Measurements from ENCODE around the gene HNF1A.

Gene HNF1A

DNA sequence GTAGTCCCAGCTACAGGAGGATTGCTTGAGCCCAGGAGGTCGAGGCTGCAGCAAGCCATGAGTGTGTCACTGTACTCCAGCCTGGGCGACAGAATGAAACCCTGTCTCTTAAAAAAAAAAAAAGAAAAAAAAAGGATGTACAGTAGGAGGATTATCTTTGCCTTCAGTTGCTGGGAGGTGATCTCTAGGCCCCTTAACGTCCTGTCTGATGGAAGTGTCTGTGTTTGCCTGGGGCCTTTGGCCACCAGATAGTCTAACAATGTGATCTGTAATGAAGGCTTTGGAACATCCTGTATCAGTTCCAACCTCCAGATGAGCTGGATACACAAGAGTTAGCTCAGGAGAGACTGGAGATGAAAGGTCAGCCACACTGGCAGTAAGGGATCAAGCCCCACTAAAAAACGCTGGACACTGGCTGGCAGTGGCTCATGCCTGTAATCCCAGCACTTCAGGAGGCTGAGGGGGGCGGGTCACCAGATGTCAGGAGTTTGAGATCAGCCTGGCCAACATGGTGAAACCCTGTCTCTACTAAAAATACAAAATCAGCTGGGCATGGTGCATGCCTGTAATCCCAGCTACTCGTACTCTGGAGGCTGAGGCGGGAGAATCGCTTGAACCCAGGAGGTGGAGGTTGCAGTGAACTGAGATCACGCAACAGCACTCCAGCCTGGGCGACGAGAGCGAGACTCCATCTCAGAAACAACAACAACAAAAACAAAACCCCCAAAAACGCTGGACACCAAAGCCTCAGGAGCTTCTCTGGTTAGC, 19.0 kb upstream of the HNF1A start:
- no peak for DNase-seq (ENCODE audit: low read depth)

DNA sequence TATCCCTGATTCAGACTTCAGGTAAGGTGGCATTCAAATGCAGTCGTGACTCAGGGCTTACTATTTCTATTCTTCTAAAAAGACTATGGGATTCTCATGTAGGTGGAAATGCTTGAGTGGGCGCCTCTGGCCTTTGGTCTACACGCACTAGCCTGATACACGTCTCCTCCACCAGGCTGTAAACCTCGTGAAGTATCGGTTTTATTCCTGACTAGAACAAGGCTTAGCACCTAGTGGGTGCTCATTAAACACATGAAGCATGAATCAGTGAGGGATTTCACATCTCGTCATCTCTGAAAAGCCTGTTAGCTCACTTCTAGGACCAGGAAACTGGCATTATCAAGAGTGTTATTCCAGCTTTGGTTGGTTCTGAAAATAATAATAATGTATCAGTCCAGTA, 17.7 kb upstream of the HNF1A start:
- DNase-seq (ENCODE audit: low read depth), result no peak

DNA sequence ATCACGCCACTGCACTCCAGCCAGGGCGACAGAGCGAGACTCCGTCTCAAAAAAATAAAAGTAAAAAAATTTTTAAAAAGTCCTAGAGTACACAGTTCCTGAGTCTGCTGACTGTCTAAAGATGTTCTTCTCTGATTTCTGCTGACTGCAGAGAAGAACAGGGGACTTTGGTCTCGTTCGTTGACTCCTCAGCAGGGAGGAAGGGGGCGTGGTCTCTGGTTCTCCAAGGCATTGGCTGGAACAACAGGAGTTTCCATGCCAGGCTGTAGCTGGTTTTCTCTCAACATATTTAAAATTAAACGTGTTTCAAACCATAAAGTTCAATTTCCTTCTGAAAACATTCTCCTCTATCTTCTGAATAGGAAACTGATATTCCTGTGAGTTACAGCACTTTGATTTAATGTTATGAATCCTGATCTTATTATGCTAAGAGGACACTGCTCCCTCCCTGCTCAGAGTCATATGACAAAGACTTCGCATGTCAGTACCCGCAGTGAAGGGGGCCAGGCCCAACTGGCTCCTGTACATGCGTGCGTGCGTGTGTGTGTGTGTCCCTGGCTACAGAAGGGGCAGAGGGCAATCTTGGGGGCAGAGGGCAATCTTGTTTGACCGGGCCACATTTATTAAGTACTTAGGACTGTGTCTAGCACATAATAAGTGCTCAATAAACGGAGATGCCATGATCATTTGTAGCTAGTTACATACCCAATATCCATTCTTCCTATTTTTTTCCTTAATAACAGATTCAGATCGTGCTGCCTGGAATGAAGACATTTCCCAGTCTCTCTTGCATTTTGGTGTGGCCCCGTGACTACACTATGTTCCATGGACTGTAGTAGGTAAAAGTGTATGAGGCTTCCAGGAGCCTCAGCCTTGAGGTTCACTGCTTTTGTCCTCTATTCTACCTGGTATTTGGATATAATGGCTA, 16.5 kb upstream of the HNF1A start:
- no peak for DNase-seq (ENCODE audit: low read depth)

DNA sequence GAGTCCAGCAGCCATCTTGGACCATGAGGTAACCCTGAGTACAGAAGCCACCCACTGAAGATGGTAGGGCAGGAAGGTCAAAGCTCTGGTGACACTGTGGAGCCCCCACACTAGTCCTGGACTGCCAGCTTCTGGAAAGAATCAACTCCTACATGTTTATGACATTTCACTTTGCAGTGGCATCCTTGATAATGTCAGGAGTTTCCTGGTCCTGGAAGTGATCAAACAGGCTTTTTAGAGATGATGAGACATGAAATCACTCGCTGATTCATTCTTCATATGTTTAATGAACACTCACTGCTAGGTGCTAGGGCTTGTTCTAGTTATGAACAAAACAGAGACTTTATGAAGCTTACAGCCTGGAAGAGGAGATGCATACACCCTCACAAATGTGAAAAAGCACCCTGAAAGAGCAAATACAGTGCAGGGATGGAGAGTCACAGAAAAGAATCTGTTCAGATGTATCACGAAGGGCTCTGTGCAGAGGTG, 15.8 kb upstream of the HNF1A start:
- DNase-seq (ENCODE audit: low read depth), result no peak

- no peak for DNase-seq (ENCODE audit: low read depth)
These were observed 14.0 kb upstream of the HNF1A start for GRCh38 chr12:120964298-120964697.

DNA sequence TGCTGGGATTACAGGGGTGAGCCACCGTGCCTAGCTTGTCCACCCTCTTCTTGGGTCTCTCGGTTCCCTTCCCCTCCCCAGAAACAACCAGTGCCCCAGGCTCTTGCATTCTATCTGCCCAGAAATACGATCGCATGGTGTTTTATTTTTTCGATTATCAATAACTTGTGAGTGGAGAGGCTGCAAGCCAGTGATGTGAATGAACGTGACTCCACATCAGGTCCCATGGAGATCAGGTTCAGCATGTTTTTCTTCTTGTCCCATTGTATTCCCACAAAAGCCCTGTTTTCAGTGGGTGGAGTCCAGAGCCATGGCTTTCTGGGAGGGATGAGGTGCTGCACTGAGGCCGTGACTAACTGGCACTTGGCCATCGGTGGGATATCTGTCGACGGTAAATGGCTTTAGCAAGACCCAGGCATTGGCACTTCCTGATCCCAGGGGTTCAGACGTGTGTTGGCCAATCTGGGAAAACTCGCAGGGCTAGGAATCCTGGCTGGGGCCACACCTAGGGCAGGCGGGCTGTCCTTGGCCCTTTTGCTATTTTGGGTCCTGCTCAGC, 12.7 kb upstream of the HNF1A start:
- DNase-seq (ENCODE audit: low read depth), result no peak

GRCh38 chr12:120970310-120970709, 8.0 kb upstream of the HNF1A start:
- no peak for DNase-seq (ENCODE audit: low read depth)

DNA sequence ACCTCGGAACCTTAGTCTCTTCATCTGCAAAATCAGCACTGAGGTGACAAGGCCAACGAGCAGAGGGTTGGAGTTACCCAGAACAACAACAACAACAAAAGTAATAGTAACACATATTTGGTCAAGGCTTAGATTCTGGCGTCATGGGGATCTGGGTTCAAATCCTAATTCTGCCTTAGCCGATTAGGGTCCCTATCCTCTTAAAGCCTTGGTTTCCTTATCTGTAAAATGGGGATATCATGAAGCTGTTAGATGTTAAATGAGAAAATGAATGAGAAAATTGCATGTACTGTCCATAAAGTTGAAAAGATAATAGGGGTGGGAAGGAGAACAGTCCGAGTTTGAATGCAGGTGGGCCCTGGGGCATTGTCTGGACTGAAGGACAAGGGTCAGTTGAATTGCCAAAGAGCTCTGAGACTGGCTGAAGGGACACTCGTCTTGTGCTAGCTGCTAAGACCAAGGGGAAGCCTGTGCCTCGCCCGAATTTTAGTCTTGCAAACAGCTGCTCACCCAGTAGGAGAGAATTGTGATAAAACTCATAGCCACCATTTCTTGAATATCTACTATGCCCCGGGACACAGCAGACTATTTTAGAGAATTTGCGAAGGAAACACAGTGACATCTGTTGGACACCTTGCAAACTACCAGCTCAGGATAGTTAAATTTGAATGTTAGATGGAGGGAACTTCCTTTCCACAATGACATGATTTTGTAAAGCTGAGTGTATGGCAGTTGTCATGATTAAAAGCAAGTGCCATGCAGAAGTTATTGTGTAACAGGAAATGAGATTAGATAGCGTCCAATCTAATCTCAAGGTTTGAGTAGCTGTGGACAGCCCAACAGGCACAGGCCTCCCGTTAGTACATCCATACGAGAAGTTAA, 6.8 kb upstream of the HNF1A start:
- peak; percentile 9 for DNase-seq (ENCODE audit: low read depth)

- no peak for DNase-seq (ENCODE audit: low read depth)
These were observed 5.3 kb upstream of the HNF1A start for GRCh38 chr12:120972870-120973543.

DNA sequence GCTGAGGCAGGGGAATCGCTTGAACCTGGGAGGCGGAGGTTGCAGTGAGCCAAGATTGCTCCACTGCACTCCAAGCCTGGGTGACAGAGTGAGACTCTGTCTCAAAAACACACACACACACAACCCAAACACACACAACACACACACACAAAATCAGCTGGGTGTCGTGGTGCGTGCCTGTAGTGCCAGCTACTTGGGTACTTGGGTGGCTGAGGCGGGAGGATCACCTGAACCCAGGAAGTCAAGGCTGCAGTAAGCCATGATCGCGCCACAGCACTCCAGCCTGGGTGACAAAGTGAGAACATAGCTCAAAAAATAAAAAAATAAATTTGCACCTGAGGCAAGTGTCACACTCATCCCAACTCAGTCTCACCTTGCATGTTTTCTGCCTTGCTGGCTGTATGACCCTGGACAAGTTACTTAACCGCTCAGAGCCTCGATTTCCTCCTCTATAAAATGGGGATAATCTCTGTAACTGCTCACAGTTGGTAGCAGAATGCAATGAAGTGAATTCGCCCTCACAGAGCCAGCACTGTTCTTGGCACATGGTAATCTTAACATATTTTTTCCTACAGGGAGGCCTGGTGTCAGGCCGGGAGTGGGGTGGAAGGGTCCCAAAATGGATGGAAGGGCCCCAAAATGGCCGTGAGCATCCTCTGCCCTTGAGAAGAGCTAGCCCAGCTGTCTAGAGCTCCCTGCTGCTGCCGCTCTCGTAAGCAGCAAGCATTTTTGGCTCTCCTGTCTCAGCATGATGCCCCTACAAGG, 630 bp upstream of the HNF1A start:
- DNase-seq (ENCODE audit: low read depth), result no peak

- DNase-seq (ENCODE audit: low read depth), result no peak
These were observed 998 bp downstream of the HNF1A start for GRCh38 chr12:120979220-120979861.

DNA sequence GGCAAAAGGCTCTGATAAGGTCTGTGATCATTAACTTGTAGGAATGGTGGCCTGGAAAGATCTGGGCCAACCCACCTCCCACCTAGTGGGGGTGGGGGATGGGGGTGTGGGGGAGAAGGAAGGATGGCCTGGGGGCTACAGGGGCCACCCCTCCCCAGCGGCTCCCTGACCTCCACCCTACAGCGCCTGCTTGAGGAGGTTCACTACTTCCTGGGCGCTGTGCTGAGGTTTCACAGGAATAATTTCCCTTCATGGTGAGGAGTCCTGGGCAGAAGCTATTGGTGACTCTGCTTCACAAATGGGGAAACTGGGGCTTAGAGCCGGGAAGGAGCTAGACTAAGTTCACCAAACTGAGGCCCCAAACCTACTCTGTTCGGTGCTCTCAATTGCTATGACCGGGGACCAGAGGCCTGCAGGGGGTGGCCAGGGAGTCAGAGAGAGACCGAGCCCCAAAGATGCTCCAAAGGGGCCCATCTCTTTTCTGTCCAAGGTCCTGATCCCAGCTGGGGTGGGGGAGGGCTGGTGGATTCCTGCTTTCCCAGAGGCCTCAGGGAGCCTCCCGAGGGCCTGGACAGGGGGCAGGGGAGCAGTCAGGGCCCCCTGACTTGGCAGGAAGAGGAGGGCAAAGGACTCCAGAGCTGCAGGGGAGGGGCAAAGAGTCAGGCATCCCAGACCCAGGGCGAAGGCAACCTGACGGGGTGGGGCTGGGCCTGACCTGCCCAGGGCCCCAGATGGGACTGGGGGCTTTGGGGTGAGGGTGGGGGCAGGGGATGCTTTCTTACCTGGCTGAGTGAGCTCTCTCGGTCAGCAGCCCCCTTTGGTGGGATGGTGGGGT, 1.7 kb downstream of the HNF1A start:
- DNase-seq (ENCODE audit: low read depth), result no peak

DNA sequence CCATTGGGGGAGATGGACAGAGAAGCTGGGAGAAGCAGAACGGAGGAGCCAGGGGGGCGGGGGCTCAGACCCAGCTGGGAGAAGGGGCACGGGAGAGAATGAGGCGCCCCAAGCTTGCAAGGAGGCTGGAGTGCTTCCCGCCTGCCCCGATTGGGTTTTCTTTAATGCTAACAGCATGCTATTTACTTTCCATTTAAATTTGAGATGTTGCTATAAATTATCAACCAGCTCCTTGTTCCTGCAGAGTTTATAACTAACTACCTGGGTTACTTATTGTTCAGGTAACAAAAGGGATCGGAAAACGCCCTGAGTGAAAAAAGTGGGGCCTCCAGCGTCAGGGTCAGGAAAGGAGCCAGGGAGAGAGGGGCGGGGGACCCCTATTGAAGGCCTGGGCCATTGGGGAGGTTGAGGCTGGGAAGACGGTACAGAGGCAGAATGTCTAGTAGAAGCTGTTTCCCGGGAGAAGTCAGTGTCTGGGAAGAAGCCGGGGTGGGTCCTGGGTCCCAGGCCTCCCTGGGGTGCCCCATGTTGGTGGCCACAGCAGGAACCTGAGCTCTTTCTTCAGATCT, 2.5 kb downstream of the HNF1A start:
- DNase-seq (ENCODE audit: low read depth), result no peak

GRCh38 chr12:120981407-120981941, 3.1 kb downstream of the HNF1A start:
- no peak for DNase-seq (ENCODE audit: low read depth)

- no peak for DNase-seq (ENCODE audit: low read depth)
These were observed 4.3 kb downstream of the HNF1A start for GRCh38 chr12:120982659-120983058.

GRCh38 chr12:120983759-120984158, 5.4 kb downstream of the HNF1A start:
- no peak for DNase-seq (ENCODE audit: low read depth)

DNA sequence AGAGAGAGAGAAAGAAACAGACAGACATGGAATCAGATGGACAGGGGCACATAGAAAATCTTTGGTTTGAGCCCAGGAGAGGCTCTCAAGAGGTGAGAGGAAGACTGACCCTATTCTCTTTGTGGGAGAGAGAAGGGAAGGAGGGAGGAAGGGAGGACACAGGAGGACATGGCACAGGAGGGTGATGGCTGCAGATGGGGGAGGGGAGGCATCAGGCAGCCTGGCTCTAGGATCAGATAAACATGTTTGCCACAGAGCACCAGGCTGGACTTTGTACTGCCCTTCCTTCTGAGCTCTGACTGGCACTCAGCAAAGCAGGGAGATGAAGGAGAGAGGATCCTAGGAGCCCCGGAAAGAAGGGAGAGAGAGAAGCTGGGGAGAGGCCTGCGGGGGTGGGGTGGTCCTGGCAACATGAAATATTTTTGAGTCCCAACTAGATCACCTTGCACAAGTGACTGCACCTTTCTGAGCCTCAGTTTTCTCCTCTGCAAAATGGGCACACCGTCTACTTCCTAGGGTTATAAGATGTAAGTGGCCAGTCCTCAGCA, 6.1 kb downstream of the HNF1A start:
- DNase-seq (ENCODE audit: low read depth), result no peak

DNA sequence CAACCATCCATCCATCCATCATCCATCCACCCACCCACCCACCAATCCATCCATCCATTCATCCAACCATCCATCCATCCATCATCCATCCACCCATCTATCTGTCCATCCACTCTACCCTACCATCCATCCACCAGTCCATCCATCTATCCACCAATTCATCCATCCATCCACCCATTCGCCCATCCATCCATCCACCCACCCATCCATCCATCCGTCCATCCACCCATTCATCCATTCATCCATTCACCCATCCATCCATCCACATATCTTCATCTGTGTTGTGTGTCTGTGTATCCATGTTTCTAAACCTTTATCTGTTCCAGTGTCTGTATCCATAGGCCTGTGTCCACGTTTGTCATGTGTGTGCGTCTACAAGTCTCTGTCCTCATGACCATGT, 9.9 kb downstream of the HNF1A start:
- no peak for DNase-seq (ENCODE audit: low read depth)

Measured in activated gamma-delta T cell treated with anti-CD3 and anti-CD28 coated beads, Interleukin-2, amount 50 U/mL, for 16 hours (primary cell).